Suprapubic skin (tissue), 4 donors: Measurements from ENCODE around the gene USP5. TPM values are rescaled to one million over a fixed set of nuclear protein-coding genes. Genes with fewer than 3 reads are reported as not detected.

Source experiments
- DNase-seq, 2 donors: peaks; one replicate each; pipeline ENCODE4 v3.0.0-alpha.2; 2019; ENCODE audit warnings: low spot score in 2 of 2
- H3K27ac ChIP-seq: fragments of 200-600 bp; sonication (generic); one replicate; pipeline ENCODE4 v1.5.1; 2019
- H3K27me3 ChIP-seq: fragments of 200-600 bp; sonication (generic); one replicate; pipeline ENCODE4 v1.5.1; 2019
- H3K36me3 ChIP-seq: fragments of 200-600 bp; sonication (generic); one replicate; pipeline ENCODE4 v1.5.1; 2019
- H3K4me1 ChIP-seq: fragments of 200-600 bp; sonication (generic); one replicate; pipeline ENCODE4 v1.5.1; 2019
- H3K4me3 ChIP-seq: fragments of 200-600 bp; sonication (generic); one replicate; pipeline ENCODE4 v1.5.1; 2019; ENCODE audit warnings: mild to moderate bottlenecking
- H3K9me3 ChIP-seq: fragments of 200-600 bp; sonication (generic); one replicate; pipeline ENCODE4 v1.5.1; 2019
- CTCF ChIP-seq, 2 donors: fragments of 200-600 bp in 1 of 2; fragments of 450-650 bp in 1 of 2; sonication (generic) in 1 of 2; IDR thresholded peaks; one replicate each; pipeline ENCODE4 v1.5.1; 2016 to 2019; ENCODE audit warnings: antibody characterized with exemption in 2 of 2, mild to moderate bottlenecking in 1 of 2, moderate library complexity in 1 of 2
- EP300 ChIP-seq: sonication (generic); formaldehyde crosslinking; IDR thresholded peaks from one replicate; pipeline ENCODE4 v1.6.1; 2017; ENCODE audit warnings: antibody characterized with exemption
- POLR2A ChIP-seq, 2 donors: fragments of 450-650 bp; IDR thresholded peaks; one replicate each; pipeline ENCODE4 v1.6.1; 2017; ENCODE audit warnings: antibody characterized with exemption in 2 of 2, mild to moderate bottlenecking in 2 of 2, moderate library complexity in 2 of 2
- POLR2AphosphoS5 ChIP-seq, 3 donors: sonication (generic); formaldehyde crosslinking; IDR thresholded peaks; one replicate each; pipeline ENCODE4 v1.6.1; 2017; ENCODE audit warnings: antibody characterized with exemption in 3 of 3
- WGBS: methylation state at CpG from one replicate; pipeline ENCODE4 v1.1.5; 2018; 5-methylcytosine and 5-hydroxymethylcytosine counted together
- total RNA-seq, 4 donors: library from RNA; depleted of rRNA; stranded (reverse); fragments of >200 nt; gene quantifications; one replicate each; pipeline ENCODE4 v1.1.0, GENCODE V29; 2016

USP5 gene
- total RNA-seq, 4 donors from 2014 or later = 54.7 to 71.8 (median 68.9) TPM

DNA sequence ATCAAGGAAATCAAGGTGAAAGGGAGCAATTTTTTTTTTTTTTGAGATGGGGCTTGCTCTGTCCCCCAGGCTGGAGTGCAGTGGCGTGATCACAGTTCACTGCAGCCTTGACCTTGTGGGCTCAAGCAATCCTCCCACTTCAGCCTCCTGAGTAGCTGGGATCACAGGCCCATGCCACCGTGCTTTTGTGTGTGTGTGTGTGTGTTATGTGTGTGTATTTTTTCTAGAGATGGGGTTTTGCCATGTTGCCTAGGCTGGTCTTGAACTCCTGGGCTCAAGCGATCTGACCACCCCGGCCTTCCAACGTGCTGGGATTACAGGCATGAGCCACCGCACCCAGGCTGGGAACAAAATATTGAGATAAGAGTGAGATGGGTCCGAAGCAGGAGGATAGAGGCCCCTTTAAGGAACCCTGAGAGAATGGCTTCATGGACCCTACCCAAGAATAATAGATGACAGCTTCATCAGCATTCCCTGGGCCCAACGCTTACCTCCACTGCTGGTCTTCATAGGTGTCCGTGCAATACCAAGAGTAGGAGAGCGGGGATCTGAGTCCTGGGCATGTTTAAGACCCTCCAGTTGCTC is 1.9 kb upstream of the USP5 start:
- H3K9me3 ChIP-seq = no peaks in the 10 kb centered on the region
- WGBS = 83% methylated on average over 10 of the region's 10 CpGs
- H3K27ac ChIP-seq = no peak overlapping the region
- peaks cover 33% of the 10 kb centered on the region for H3K36me3 ChIP-seq
- peaks cover 24% of the 10 kb centered on the region for H3K4me1 ChIP-seq
- no peak for DNase-seq
- no peaks in the 10 kb centered on the region for H3K27me3 ChIP-seq
- H3K4me3 ChIP-seq = no peak overlapping the region
- TF ChIP-seq POLR2AphosphoS5 (IDR thresholded peaks at IDR 0.05) = no peak
- no peak for TF ChIP-seq EP300
- TF ChIP-seq POLR2A (IDR thresholded peaks at IDR 0.05) = no peak

GRCh38 chr12:6850796-6851152 is 1.2 kb upstream of the USP5 start:
- WGBS = 32% methylated on average over 16 of the region's 16 CpGs
- DNase-seq = no peak
- H3K27ac ChIP-seq = no peak overlapping the region

DNA sequence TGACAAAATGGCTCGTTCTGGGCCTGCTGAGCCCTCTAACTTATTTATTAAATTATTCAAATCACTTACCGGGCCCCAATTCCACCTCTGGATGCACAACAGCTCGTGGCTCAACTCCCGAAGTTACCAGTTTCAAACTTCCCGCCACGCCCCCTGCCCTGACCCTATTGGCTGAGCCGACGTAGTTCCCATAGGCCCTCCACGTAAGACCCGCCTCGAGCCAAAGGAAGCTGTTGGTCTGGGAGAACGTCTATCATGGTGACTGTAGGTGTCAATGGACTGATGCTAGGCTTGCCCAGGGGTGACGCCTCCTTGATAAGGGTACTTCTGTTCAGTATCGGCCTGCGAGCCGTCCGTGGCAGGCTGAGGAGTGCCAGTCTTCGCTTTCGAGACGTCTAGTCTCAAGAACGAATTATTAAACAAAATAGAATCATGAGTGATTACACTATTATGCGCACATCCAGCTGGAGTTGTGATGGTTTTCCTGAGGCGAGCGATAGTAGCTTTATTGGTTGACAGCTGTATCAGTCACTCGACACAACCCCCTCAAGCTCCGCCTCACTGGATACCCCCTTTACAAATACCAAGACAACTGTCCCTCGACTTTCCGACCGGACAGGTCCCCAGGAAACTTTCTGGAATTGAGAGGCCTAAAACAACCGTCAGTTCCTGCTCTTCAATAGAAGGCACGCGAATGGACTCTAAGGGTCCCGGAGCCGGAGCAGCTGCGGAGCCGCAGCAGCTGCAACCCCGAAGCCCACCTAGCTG is 613 bp upstream of the USP5 start, which contains the start of gene CDCA3:
CDCA3 (minus strand) TSS at position 134 of the 768 bp plus-strand sequence. CDS start 334 bp downstream, outside the sequence.
- peak within 1 kb of the TSS; percentile 85 for H3K27ac ChIP-seq
- under 1% methylated on average over 24 of the region's 37 CpGs for WGBS
- TF ChIP-seq POLR2AphosphoS5 (IDR thresholded peaks at IDR 0.05) = peak in 2 of 3 donors; percentile 25 to 81
- TF ChIP-seq CTCF (IDR thresholded peaks at IDR 0.05) = no peak
- no peak for TF ChIP-seq EP300
- peak in 1 of 2 donors; percentile 76 for TF ChIP-seq POLR2A (IDR thresholded peaks at IDR 0.05)
- H3K9me3 ChIP-seq = no peaks in the 10 kb centered on the region
- H3K4me3 ChIP-seq = peak within 1 kb of the TSS; percentile 64
- H3K27me3 ChIP-seq = no peaks in the 10 kb centered on the region
- peaks cover 31% of the 10 kb centered on the region for H3K36me3 ChIP-seq
- peaks cover 24% of the 10 kb centered on the region for H3K4me1 ChIP-seq
- DNase-seq = peak; percentile 98

More at GRCh38 chr12:6850796-6851152, 1.2 kb upstream of the USP5 start:
- no peak for TF ChIP-seq CTCF (IDR thresholded peaks at IDR 0.05)
- no peak for TF ChIP-seq POLR2AphosphoS5 (IDR thresholded peaks at IDR 0.05)
- TF ChIP-seq POLR2A (IDR thresholded peaks at IDR 0.05) = no peak
- no peak for TF ChIP-seq EP300
- peaks cover 31% of the 10 kb centered on the region for H3K36me3 ChIP-seq
- no peaks in the 10 kb centered on the region for H3K9me3 ChIP-seq
- H3K27me3 ChIP-seq = no peaks in the 10 kb centered on the region
- peaks cover 24% of the 10 kb centered on the region for H3K4me1 ChIP-seq
- peak overlapping the region; percentile 64 for H3K4me3 ChIP-seq

DNA sequence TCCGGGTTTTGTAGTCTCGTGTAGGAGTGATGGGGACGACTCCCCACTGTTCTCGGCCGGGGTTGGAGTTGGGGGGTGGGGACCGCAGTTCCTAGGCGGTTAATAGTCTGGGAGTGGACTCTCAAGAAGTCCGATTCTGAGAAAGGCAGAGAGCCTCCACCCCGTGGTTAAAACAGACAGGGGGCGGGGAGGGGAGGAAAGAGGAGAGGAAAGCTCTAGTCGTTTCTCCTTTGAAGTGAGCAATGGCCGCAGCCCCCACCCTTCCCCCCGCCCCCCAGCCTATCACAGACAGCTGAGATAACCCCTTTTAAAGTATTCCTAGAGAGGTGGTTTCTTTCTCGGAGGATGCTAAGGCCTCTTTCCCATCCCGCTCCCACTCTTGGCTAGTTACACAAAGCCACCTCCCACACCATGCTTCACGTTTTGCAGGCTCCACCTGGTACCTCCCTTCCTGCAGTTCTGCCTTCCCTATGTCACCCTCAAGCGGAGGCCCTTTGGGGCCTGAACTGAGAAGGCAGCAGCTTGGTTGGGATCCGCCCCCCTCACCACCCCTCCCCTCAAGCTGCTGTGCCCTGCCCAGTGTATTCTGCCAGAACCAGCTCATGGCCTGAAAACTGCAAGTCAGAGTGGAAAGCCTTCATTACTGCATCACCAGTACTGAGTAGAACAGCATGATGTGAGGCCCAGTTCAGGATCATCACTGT is 853 bp downstream of the USP5 start:
- DNase-seq = no peak
- Histone ChIP-seq H3K36me3 (peaks cover 35% of the 10 kb centered on the region), H3K9me3 (no peaks in the 10 kb centered on the region), H3K27me3 (no peaks in the 10 kb centered on the region), H3K4me1 (peaks cover 24% of the 10 kb centered on the region), H3K4me3 (peak overlapping the region; percentile 64), H3K27ac (peak overlapping the region; percentile 77)
- no peak for TF ChIP-seq CTCF (IDR thresholded peaks at IDR 0.05)
- TF ChIP-seq POLR2A (IDR thresholded peaks at IDR 0.05) = no peak
- TF ChIP-seq POLR2AphosphoS5 (IDR thresholded peaks at IDR 0.05) = no peak
- no peak for TF ChIP-seq EP300
- 0% methylated on average over 18 of the region's 18 CpGs for WGBS

DNA sequence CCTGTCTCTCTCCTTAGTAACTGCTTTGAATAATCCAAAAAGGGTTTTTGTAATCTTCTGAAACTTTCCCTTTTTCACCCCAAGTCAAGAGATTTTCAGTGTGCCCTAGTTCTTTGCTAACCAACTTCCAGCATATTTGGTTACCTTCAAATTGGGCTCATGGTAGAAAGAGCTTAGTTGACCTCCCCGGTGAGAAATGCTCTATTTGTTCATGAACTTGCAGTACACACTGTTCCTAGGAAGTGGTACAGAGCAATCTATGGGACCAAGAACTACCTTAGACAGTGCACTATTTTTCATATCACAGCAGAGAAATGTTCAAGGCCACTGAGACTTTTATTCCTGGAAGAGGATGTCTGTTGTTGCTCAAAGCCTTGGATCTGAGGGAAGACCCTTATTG is 1.7 kb downstream of the USP5 start:
- Histone ChIP-seq H3K9me3 (no peaks in the 10 kb centered on the region), H3K36me3 (peaks cover 37% of the 10 kb centered on the region), H3K27me3 (no peaks in the 10 kb centered on the region), H3K4me1 (peaks cover 24% of the 10 kb centered on the region), H3K27ac (peak overlapping the region; percentile 77), H3K4me3 (no peak overlapping the region)
- TF ChIP-seq POLR2A (IDR thresholded peaks at IDR 0.05) (no peak), CTCF (IDR thresholded peaks at IDR 0.05) (no peak), POLR2AphosphoS5 (IDR thresholded peaks at IDR 0.05) (no peak), EP300 (no peak)
- no peak for DNase-seq
- WGBS = 75% methylated on average over 1 of the region's 1 CpG
